GM13976 (cell line): ENCODE measurements around the gene SPACA9.

Experiments used
- DNase-seq: peaks from one replicate; pipeline ENCODE4 v3.0.0; 2012; ENCODE audit warnings: low spot score
- CTCF ChIP-seq: IDR thresholded peaks from 2 replicates; pipeline ENCODE4 v1.5.1; 2012; ENCODE audit warnings: borderline replicate concordance, mild to moderate bottlenecking; ENCODE audit not compliant: insufficient read depth; ENCODE audit errors: extremely low read depth, missing control alignments, control extremely low read depth
- in situ Hi-C: fragments of 300-500 bp; cut with MboI; formaldehyde crosslinking; loops from one replicate; pipeline ENCODE4 v1.12.0; 2022; ENCODE audit warnings: low sequenced_read_pairs, mixed read lengths, inconsistent platforms; ENCODE audit not compliant: unreplicated experiment

SPACA9 gene

DNA sequence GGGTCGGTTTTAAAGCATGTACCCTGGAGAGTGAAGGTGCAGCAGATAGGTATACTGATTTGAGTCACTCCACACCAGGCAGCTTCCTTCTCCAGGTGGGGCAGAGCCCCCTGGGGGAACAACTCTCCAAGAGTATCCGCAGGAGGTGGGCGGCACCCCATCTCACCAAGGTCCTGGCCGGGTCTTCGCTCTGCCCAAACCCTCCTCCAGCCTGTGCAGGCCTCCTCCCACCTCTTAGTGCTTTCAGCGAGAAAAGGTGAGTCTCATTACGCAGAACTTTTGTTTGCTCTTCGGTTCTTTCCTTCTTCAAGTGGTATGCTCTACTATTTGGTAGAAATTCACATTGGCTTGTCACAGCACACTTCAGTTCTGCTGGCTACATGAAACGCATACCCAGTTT, 13.7 kb downstream of the SPACA9 start:
- no peak for TF ChIP-seq CTCF
- DNase-seq: no peak
- in situ Hi-C loops: no loop called here

- no peak for TF ChIP-seq CTCF
- in situ Hi-C loops: no loop called here
- no peak for DNase-seq
Observed at GRCh38 chr9:132894346-132894745, 15.6 kb downstream of the SPACA9 start.

GRCh38 chr9:132894862-132895835, 16.5 kb downstream of the SPACA9 start:
- in situ Hi-C loops: no loop called here
- DNase-seq: no peak
- TF ChIP-seq CTCF: no peak

GRCh38 chr9:132896264-132896663, 17.6 kb downstream of the SPACA9 start:
- TF ChIP-seq CTCF: no peak
- no peak for DNase-seq
- in situ Hi-C loops: no loop called here

- no peak for DNase-seq
- no peak for TF ChIP-seq CTCF
- in situ Hi-C loops: no loop called here
Observed at GRCh38 chr9:132896906-132897305, 18.2 kb downstream of the SPACA9 start.

DNA sequence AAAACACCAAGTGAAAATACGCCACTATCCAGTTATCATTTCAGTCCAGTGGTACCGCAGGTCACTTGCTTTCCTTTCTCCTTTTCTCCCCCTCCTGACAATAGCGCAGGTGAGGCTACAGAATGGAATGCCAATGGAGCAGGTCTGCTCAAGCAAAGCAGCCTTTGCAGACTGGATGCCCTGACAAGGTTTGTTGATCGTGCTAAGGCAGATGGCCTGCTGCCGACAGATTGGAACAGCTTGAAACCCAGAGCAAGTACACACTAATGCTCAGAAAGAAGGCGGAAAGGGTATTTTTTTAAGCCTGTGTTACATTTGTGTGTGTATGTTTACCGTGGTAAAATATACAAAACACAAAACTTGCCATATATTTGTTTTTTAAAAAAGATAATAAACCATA, 19.4 kb downstream of the SPACA9 start:
- in situ Hi-C loops: no loop called here
- no peak for TF ChIP-seq CTCF
- DNase-seq: no peak
